Measurements from ENCODE around the gene MPPED2.

- TF ChIP-seq POLR2AphosphoS5 (IDR thresholded peaks at IDR 0.05; ENCODE audit: low read depth, low read length), result no peak
- TF ChIP-seq SIN3A (IDR thresholded peaks at IDR 0.05; ENCODE audit: borderline replicate concordance, insufficient read depth, low read length), result no peak
- TF ChIP-seq TAF1 (IDR thresholded peaks at IDR 0.05; ENCODE audit: borderline replicate concordance, insufficient read depth, low read length), result no peak
Measured at GRCh38 chr11:30483056-30483455, 103.1 kb downstream of the MPPED2 start.

All from PFSK-1 (cell line).